HCT116 (cell line): ENCODE measurements around the gene ZNF516. TPM values are rescaled to one million over a fixed set of nuclear protein-coding genes. Genes with fewer than 3 reads are reported as not detected.

Experiments
- ATAC-seq: fragments of 200-7000 bp; cut with Tn5 transposase; 2 replicates; pipeline ENCODE4 v1.9.1; 2020; ENCODE audit warnings: mild to moderate bottlenecking, moderate library complexity
- BruUV-seq: library from RNA; stranded (reverse); fragments of 400-500 nt; replicated peaks from 2 replicates; lab custom pipeline; 2021; lab: Mats Ljungman, UMichigan
- CTCF ChIA-PET: fragments of 300-600 bp; sonication (Branson Sonifier 250); formaldehyde crosslinking; loops from one replicate; lab custom pipeline; 2021; ENCODE audit warnings: antibody characterized with exemption; lab: Charles Lee
- POLR2A ChIA-PET: fragments of 300-600, 350-600 bp; sonication (Branson Sonifier 250); formaldehyde crosslinking; loops from one replicate; lab custom pipeline; 2021; ENCODE audit warnings: antibody characterized with exemption; lab: Charles Lee
- RAD21 ChIA-PET, 2 experiments: fragments of 300-600 bp; sonication (Branson Sonifier 250); formaldehyde crosslinking; loops; one replicate each; lab custom pipeline; 2023; ENCODE audit warnings: low total read pairs in 2 of 2; ENCODE audit not compliant: uncharacterized antibody in 2 of 2, unreplicated experiment in 2 of 2, low non-redundant PET in 1 of 2; lab: Charles Lee
- DNase-seq: peaks from one replicate; pipeline ENCODE4 v3.0.0-alpha.2; 2010; ENCODE audit warnings: low read depth, low spot score
- H2AFZ ChIP-seq: fragments of 200-600 bp; shearing (Covaris generic), sonication (generic); 2 replicates; pipeline ENCODE4 v1.6.1; 2017; ENCODE audit warnings: low read depth, mixed run types, mixed read lengths, antibody characterized with exemption, low read length; ENCODE audit not compliant: poor library complexity, severe bottlenecking
- H3K27ac ChIP-seq: 2 replicates; pipeline ENCODE4 v1.5.1; 2012; ENCODE audit warnings: low read depth, low read length
- H3K27me3 ChIP-seq: fragments of 200-600 bp; sonication (generic); 2 replicates; pipeline ENCODE4 v1.6.1; 2016; ENCODE audit warnings: mixed run types, low read length, mixed read lengths; ENCODE audit not compliant: insufficient read depth
- H3K36me3 ChIP-seq, 2 experiments: fragments of 200-500 bp in 1 of 2; fragments of 200-600 bp in 1 of 2; sonication (Bioruptor generic) in 1 of 2; sonication (generic) in 1 of 2; 2 replicates each; pipeline versions ENCODE4 v1.5.1 to v1.6.1; 2014 to 2016; ENCODE audit warnings: low read length in 2 of 2, inconsistent platforms in 1 of 2, mixed read lengths in 1 of 2, mixed run types in 1 of 2; ENCODE audit not compliant: insufficient read depth in 2 of 2, control insufficient read depth in 1 of 2
- H3K4me1 ChIP-seq, 2 experiments: fragments of 200-600 bp in 1 of 2; sonication (generic) in 1 of 2; 2 replicates each; pipeline versions ENCODE4 v1.5.1 to v1.6.1; 2012 to 2017; ENCODE audit warnings: low read length in 2 of 2, inconsistent platforms in 1 of 2, mild to moderate bottlenecking in 1 of 2, mixed read lengths in 1 of 2, mixed run types in 1 of 2, moderate library complexity in 1 of 2; ENCODE audit not compliant: insufficient read depth in 2 of 2, control insufficient read depth in 1 of 2
- H3K4me2 ChIP-seq: fragments of 200-600 bp; sonication (generic); 2 replicates; pipeline ENCODE4 v1.6.1; 2017; ENCODE audit warnings: mixed run types, low read length, mixed read lengths
- H3K4me3 ChIP-seq, 2 experiments: fragments of 200-600 bp in 1 of 2; sonication (generic) in 1 of 2; replicated peaks in 1 of 2; 2 replicates each; pipeline ENCODE4 v1.5.1; 2011 to 2016; ENCODE audit warnings: low read length in 2 of 2, control low read depth in 1 of 2, low read depth in 1 of 2, mild to moderate bottlenecking in 1 of 2, mixed read lengths in 1 of 2, mixed run types in 1 of 2
- H3K79me2 ChIP-seq: fragments of 200-600 bp; sonication (generic); 2 replicates; pipeline ENCODE4 v1.6.1; 2017; ENCODE audit warnings: mild to moderate bottlenecking, mixed run types, low read length, moderate library complexity, mixed read lengths; ENCODE audit not compliant: insufficient read depth
- H3K9ac ChIP-seq: fragments of 200-600 bp; sonication (generic); 2 replicates; pipeline ENCODE4 v1.6.1; 2016; ENCODE audit warnings: low read length, mixed read lengths
- H3K9me2 ChIP-seq: fragments of 200-600 bp; sonication (generic), shearing (Covaris generic); 2 replicates; pipeline ENCODE4 v1.6.1; 2017; ENCODE audit warnings: mixed run types, mild to moderate bottlenecking, moderate library complexity; ENCODE audit not compliant: insufficient read depth
- H3K9me3 ChIP-seq, 2 experiments: fragments of 200-500 bp in 1 of 2; fragments of 200-600 bp in 1 of 2; sonication (Bioruptor generic) in 1 of 2; sonication (generic) in 1 of 2; 2 replicates each; pipeline ENCODE4 v1.6.1; 2014 to 2017; ENCODE audit warnings: low read length in 2 of 2, mixed read lengths in 2 of 2, inconsistent platforms in 1 of 2, low read depth in 1 of 2, mild to moderate bottlenecking in 1 of 2, mixed run types in 1 of 2, moderate library complexity in 1 of 2; ENCODE audit not compliant: control insufficient read depth in 1 of 2, insufficient read depth in 1 of 2
- H4K20me1 ChIP-seq: fragments of 200-600 bp; sonication (generic), shearing (Covaris generic); 2 replicates; pipeline ENCODE4 v1.6.1; 2017; ENCODE audit warnings: mixed run types, mild to moderate bottlenecking, moderate library complexity; ENCODE audit not compliant: insufficient read depth
- CBX3 ChIP-seq: IDR thresholded peaks from 2 replicates; pipeline ENCODE4 v1.6.1; 2012; ENCODE audit warnings: low read depth
- CEBPB ChIP-seq: IDR thresholded peaks from 2 replicates; pipeline ENCODE4 v1.6.1; 2012; ENCODE audit warnings: low read depth
- ELF1 ChIP-seq: IDR thresholded peaks from 2 replicates; pipeline ENCODE4 v1.6.1; 2012; ENCODE audit warnings: low read depth, borderline replicate concordance
- EZH2 ChIP-seq: fragments of 200-600 bp; sonication (generic); IDR thresholded peaks from 2 replicates; pipeline ENCODE4 v1.6.1; 2017; ENCODE audit warnings: antibody characterized with exemption, mixed run types
- EZH2phosphoT487 ChIP-seq: fragments of 200-600 bp; IDR thresholded peaks from 2 replicates; pipeline ENCODE4 v1.6.1; 2018; ENCODE audit warnings: antibody characterized with exemption, borderline replicate concordance
- FOSL1 ChIP-seq: IDR thresholded peaks from 2 replicates; pipeline ENCODE4 v1.6.1; 2012; ENCODE audit warnings: low read depth
- JUND ChIP-seq: IDR thresholded peaks from 2 replicates; pipeline ENCODE4 v1.6.1; 2012
- POLR2A ChIP-seq: IDR thresholded peaks from 2 replicates; pipeline ENCODE4 v1.7.0; 2011; ENCODE audit warnings: borderline replicate concordance; ENCODE audit not compliant: insufficient read depth, insufficient read length; ENCODE audit errors: extremely low read depth
- POLR2AphosphoS5 ChIP-seq: IDR thresholded peaks from 2 replicates; pipeline ENCODE4 v1.6.1; 2011; ENCODE audit warnings: mild to moderate bottlenecking, low read depth, low read length, moderate library complexity
- RAD21 ChIP-seq: IDR thresholded peaks from 2 replicates; pipeline ENCODE4 v1.6.1; 2012; ENCODE audit warnings: low read depth, mild to moderate bottlenecking
- SP1 ChIP-seq: IDR thresholded peaks from 2 replicates; pipeline ENCODE4 v1.6.1; 2012; ENCODE audit warnings: low read depth
- SRF ChIP-seq: IDR thresholded peaks from 2 replicates; pipeline ENCODE4 v1.6.1; 2012; ENCODE audit warnings: low read depth
- ZFX ChIP-seq: fragments of 450-650 bp; IDR thresholded peaks from 2 replicates; pipeline ENCODE4 v1.6.1; 2017
- ZNF274 ChIP-seq: fragments of 200-500 bp; sonication (Bioruptor generic); IDR thresholded peaks from 2 replicates; pipeline ENCODE4 v1.6.1; 2014; ENCODE audit warnings: mild to moderate bottlenecking, low read depth, low read length, inconsistent platforms
- intact Hi-C: fragments of 100-400 bp; cut with micrococcal nuclease; formaldehyde crosslinking; loops from 2 replicates; pipeline ENCODE4 v1.10.0; 2022
- total RNA-seq: library from RNA; stranded (reverse); gene quantifications from one replicate; pipeline ENCODE4 v1.2.1, GENCODE V29; 2021; ENCODE audit not compliant: unreplicated experiment
- TF ChIP-seq, protein P1 (sequence below): IDR thresholded peaks from 2 replicates; pipeline ENCODE4 v1.6.1; 2011; ENCODE audit warnings: mild to moderate bottlenecking, low read length, moderate library complexity; ENCODE audit not compliant: insufficient replicate concordance; ENCODE audit errors: extremely low read depth

Gene ZNF516
- total RNA-seq, 1 experiment from 2014 or later: 32.0 TPM

DNA sequence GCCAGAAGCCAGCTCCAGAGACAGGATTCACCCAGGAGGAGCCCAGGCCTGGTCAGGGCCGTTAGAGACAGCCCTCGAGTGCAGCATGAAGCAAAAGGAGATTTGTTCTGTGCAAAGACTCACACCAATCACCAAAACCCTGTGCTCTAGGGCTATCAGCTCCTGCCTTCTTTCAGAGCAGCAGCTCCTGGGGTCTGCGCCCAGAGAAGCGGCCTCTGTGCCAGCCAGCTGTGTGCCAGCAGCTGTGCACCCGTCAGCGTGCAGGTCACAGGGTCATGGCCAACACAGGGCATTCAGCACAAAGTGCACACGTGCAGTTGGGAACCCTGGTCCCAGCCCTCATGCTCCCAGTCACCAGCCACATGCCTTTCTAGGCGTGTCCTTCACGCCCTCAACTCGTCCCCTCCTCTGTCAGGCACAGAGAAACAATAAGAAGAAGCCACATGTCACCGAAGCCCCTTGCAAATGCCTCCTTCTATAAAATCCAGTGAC lies 49.3 kb downstream of the ZNF516 start:
- no peaks in the 10 kb centered on the region for H3K27me3 ChIP-seq
- no peaks in the 10 kb centered on the region for H4K20me1 ChIP-seq
- ChIA-PET CTCF (no interaction called here), RAD21 (no interaction called here), POLR2A (no interaction called here)
- intact Hi-C loops: no loop called here
- no TSS peak for BruUV-seq
- H3K4me1 ChIP-seq: peaks cover 3 to 5% of the 10 kb centered on the region in 2 experiments; a peak in 1 of 4 replicates
- no peaks in the 10 kb centered on the region for H3K9me3 ChIP-seq
- no peak overlapping the region for H3K9ac ChIP-seq
- no peaks in the 10 kb centered on the region for H3K9me2 ChIP-seq
- no peak overlapping the region for H3K4me2 ChIP-seq
- H3K27ac ChIP-seq: no peak overlapping the region
- no peak overlapping the region for H3K4me3 ChIP-seq
- H3K36me3 ChIP-seq: peaks cover 0 to 4% of the 10 kb centered on the region in 2 experiments; a peak in 1 of 4 replicates
- ATAC-seq (no peak), DNase-seq (no peak)
- no peak for TF ChIP-seq CEBPB
- no peak for TF ChIP-seq POLR2A
- no peak for TF ChIP-seq CBX3
- no peak for TF ChIP-seq EZH2
- no peak overlapping the region for H2AFZ ChIP-seq
- peaks cover 4% of the 10 kb centered on the region; the same call in 1 of the 2 replicates for H3K79me2 ChIP-seq

DNA sequence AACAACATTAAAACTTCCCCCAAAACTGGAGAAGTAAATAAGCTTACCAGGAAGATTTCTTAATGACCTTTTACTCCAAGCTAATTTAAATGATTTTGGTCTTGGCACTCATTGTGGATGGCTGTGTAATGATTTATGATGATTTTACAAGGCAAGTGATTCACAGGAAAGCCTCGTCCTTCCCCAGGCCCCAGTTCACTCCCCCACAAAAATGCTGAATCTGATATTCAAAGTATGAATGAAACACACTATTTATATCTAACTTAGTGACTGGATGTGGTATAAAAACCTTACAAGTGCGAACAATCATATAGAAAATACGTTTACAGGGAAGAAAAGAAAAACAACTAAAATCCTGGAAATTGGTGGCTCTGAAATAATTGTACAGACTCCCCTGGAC lies 49.8 kb downstream of the ZNF516 start:
- Histone ChIP-seq H3K9me3 (no peaks in the 10 kb centered on the region), H3K4me3 (no peak overlapping the region), H3K36me3 (peaks cover 0 to 8% of the 10 kb centered on the region in 2 experiments; a peak in 1 of 4 replicates), H3K4me2 (no peak overlapping the region), H3K4me1 (peaks cover 3 to 5% of the 10 kb centered on the region in 2 experiments; a peak in 1 of 4 replicates), H3K9me2 (no peaks in the 10 kb centered on the region), H3K9ac (no peak overlapping the region), H3K27ac (no peak overlapping the region), H2AFZ (no peak overlapping the region), H3K79me2 (peaks cover 4% of the 10 kb centered on the region; the same call in 1 of the 2 replicates), H3K27me3 (no peaks in the 10 kb centered on the region), H4K20me1 (no peaks in the 10 kb centered on the region)
- POLR2A ChIA-PET: no interaction called here
- ATAC-seq (no peak), DNase-seq (no peak)
- RAD21 ChIA-PET: no interaction called here
- TF ChIP-seq RAD21: no peak
- TF ChIP-seq ELF1: no peak
- TF ChIP-seq, protein P1, sequence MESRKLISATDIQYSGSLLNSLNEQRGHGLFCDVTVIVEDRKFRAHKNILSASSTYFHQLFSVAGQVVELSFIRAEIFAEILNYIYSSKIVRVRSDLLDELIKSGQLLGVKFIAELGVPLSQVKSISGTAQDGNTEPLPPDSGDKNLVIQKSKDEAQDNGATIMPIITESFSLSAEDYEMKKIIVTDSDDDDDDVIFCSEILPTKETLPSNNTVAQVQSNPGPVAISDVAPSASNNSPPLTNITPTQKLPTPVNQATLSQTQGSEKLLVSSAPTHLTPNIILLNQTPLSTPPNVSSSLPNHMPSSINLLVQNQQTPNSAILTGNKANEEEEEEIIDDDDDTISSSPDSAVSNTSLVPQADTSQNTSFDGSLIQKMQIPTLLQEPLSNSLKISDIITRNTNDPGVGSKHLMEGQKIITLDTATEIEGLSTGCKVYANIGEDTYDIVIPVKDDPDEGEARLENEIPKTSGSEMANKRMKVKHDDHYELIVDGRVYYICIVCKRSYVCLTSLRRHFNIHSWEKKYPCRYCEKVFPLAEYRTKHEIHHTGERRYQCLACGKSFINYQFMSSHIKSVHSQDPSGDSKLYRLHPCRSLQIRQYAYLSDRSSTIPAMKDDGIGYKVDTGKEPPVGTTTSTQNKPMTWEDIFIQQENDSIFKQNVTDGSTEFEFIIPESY: no peak
- TF ChIP-seq SRF: no peak
- TF ChIP-seq POLR2AphosphoS5: no peak
- TF ChIP-seq ZNF274: no peak
- no peak for TF ChIP-seq EZH2phosphoT487
- no peak for TF ChIP-seq JUND
- TF ChIP-seq SP1: no peak
- TF ChIP-seq FOSL1: no peak
- TF ChIP-seq ZFX: no peak
- BruUV-seq: no TSS peak
- intact Hi-C loops: no loop called here
- CTCF ChIA-PET: no interaction called here
